Small intestine (tissue), 7 donors: ENCODE measurements around the gene CECR2. TPM values are rescaled to one million over a fixed set of nuclear protein-coding genes. Genes with fewer than 3 reads are reported as not detected.
"Not testable (repeated sequence)": the region's sequence is repeated elsewhere in the genome, so short reads cannot be mapped to it uniquely, and the experiment has no call there.

ENCODE experiments used
- DNase-seq, 2 donors: peaks; one replicate each; pipeline versions ENCODE4 v3.0.0 to v3.0.0-alpha.2; 2013
- FAIRE-seq: peaks from 2 replicates; lab custom pipeline; 2012; peaks lifted over from hg19 to GRCh38; lab: Jason Lieb, UNC
- H3K27ac ChIP-seq, 3 donors: one replicate each; pipeline ENCODE4 v1.5.1; 2013; ENCODE audit warnings: low read length in 2 of 3, mild to moderate bottlenecking in 2 of 3, control low read depth in 1 of 3, inconsistent platforms in 1 of 3, low read depth in 1 of 3, moderate library complexity in 1 of 3
- H3K27me3 ChIP-seq, 3 donors: one replicate each; pipeline ENCODE4 v1.6.1; 2013; ENCODE audit warnings: low read length in 3 of 3, inconsistent platforms in 1 of 3; ENCODE audit not compliant: control insufficient read depth in 3 of 3, insufficient read depth in 3 of 3
- H3K36me3 ChIP-seq, 3 donors: one replicate each; pipeline ENCODE4 v1.6.1; 2013; ENCODE audit warnings: low read length in 3 of 3, inconsistent platforms in 1 of 3, low read depth in 1 of 3, mild to moderate bottlenecking in 1 of 3, moderate library complexity in 1 of 3; ENCODE audit not compliant: control insufficient read depth in 3 of 3, insufficient read depth in 2 of 3
- H3K4me1 ChIP-seq, 3 donors: one replicate each; pipeline ENCODE4 v1.6.1; 2013; ENCODE audit warnings: low read length in 2 of 3, inconsistent platforms in 1 of 3, low read depth in 1 of 3, mild to moderate bottlenecking in 1 of 3, moderate library complexity in 1 of 3; ENCODE audit not compliant: control insufficient read depth in 3 of 3, insufficient read depth in 2 of 3
- H3K4me3 ChIP-seq, 3 donors: one replicate each; pipeline ENCODE4 v1.5.1; 2013; ENCODE audit warnings: low read length in 3 of 3, control low read depth in 1 of 3, inconsistent platforms in 1 of 3, low read depth in 1 of 3, mild to moderate bottlenecking in 1 of 3, moderate library complexity in 1 of 3
- H3K9me3 ChIP-seq, 2 donors: one replicate each; pipeline ENCODE4 v1.6.1; 2013; ENCODE audit warnings: low read depth in 1 of 2, low read length in 1 of 2; ENCODE audit not compliant: control insufficient read depth in 2 of 2, insufficient read depth in 1 of 2
- WGBS, 3 donors: extraction: QIAGEN DNeasy Blood & Tissue Kit; methylation state at CpG; one replicate each; pipeline ENCODE4 v1.1.7; 2013; 5-methylcytosine and 5-hydroxymethylcytosine counted together
- polyA plus RNA-seq, 4 donors: library from polyadenylated mRNA; stranded (reverse) in 3 of 4; unstranded in 1 of 4; fragments of 200-250 nt in 3 of 4; fragments of 120-200 nt in 1 of 4; gene quantifications; one replicate each; pipeline versions ENCODE4 v1.2.1 to v1.2.3, GENCODE V29; 2013
- donor health status: healthy with polysubstance abuse.
- donor health status: control.
- donor health status: control.
- donor health status: Bipolar disorder and iron deficiency.
- donor health status: healthy.

The CECR2 gene
- polyA plus RNA-seq, 4 donors, result under 0.01 to 0.84 (median 0.34) TPM

GRCh38 chr22:17418890-17419324 lies 49.6 kb downstream of the CECR2 start:
- Histone ChIP-seq H3K4me1 (no peaks in the 10 kb centered on the region), H3K9me3 (no peaks in the 10 kb centered on the region), H3K36me3 (no peaks in the 10 kb centered on the region), H3K4me3 (no peak overlapping the region), H3K27ac (no peak overlapping the region), H3K27me3 (no peaks in the 10 kb centered on the region)
- 89 to 93% (median 91%) methylated on average over 26 to 27 of the region's 27 CpGs for WGBS, 3 donors
- no peak for FAIRE-seq
- no peak for DNase-seq

- no peaks in the 10 kb centered on the region for H3K36me3 ChIP-seq
- WGBS, 3 donors, result 84 to 87% (median 86%) methylated on average over 3 of the region's 3 CpGs
- H3K9me3 ChIP-seq, result no peaks in the 10 kb centered on the region
- FAIRE-seq, result no peak
- H3K4me1 ChIP-seq, result no peaks in the 10 kb centered on the region
- H3K27ac ChIP-seq, result no peak overlapping the region
- no peak for DNase-seq
- H3K27me3 ChIP-seq, result no peaks in the 10 kb centered on the region
- H3K4me3 ChIP-seq, result no peak overlapping the region
Observed at GRCh38 chr22:17419348-17419747, 50.1 kb downstream of the CECR2 start.

DNA sequence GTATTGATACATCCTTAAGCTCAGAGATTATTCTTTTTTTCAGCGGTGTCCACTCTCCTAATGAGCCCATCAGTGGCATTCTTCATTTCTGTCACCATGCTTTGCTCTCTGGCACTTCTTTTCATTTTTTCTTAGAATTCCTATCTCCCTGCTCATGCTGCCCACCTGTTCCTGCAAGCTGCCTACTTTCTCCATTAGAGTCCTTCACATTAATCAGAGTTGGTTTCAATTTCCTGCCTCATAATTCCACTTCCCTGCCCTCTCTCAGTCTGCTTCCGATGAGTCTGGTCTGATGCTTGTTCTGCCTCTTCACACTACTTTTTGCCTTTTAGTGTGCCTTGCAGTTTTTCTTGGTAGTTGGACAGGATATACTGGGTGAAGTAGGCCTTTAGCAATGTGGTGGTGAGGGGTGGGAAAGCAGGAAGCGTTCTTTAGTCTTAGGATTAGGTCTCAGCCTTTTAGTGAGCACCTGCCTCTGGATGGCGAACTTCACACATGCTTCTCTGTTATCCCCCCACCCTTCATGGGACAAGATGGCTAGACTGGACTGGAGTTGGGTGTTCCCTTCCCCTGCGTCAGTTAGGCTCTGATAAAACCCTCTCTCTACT lies 53.6 kb downstream of the CECR2 start:
- WGBS, 3 donors, result 73 to 84% (median 80%) methylated on average over 5 of the region's 5 CpGs
- H3K27ac ChIP-seq, result no peak overlapping the region
- no peaks in the 10 kb centered on the region for H3K27me3 ChIP-seq
- DNase-seq (no peak), FAIRE-seq (no peak)
- no peak overlapping the region for H3K4me3 ChIP-seq
- H3K36me3 ChIP-seq, result no peaks in the 10 kb centered on the region
- no peaks in the 10 kb centered on the region for H3K9me3 ChIP-seq
- H3K4me1 ChIP-seq, result no peaks in the 10 kb centered on the region

GRCh38 chr22:17423616-17424015 lies 54.4 kb downstream of the CECR2 start:
- WGBS, 3 donors, result 78 to 85% (median 84%) methylated on average over 6 of the region's 6 CpGs
- Histone ChIP-seq H3K27me3 (no peaks in the 10 kb centered on the region), H3K4me3 (no peak overlapping the region), H3K27ac (no peak overlapping the region), H3K4me1 (no peaks in the 10 kb centered on the region), H3K36me3 (no peaks in the 10 kb centered on the region), H3K9me3 (no peaks in the 10 kb centered on the region)
- DNase-seq (no peak), FAIRE-seq (no peak)

- H3K27ac ChIP-seq, H3K9me3 ChIP-seq, DNase-seq, H3K4me1 ChIP-seq, FAIRE-seq, H3K4me3 ChIP-seq, H3K27me3 ChIP-seq, H3K36me3 ChIP-seq: not testable (repeated sequence)
- WGBS, 3 donors, result 82 to 89% (median 87%) methylated on average over 6 of the region's 6 CpGs
Observed at GRCh38 chr22:17427528-17427927, 58.3 kb downstream of the CECR2 start.

GRCh38 chr22:17429516-17429915 lies 60.3 kb downstream of the CECR2 start:
- DNase-seq, result no peak
- H3K27me3 ChIP-seq, result no peaks in the 10 kb centered on the region
- no peak overlapping the region for H3K27ac ChIP-seq
- H3K36me3 ChIP-seq, result no peaks in the 10 kb centered on the region
- H3K9me3 ChIP-seq, result no peaks in the 10 kb centered on the region
- 52 to 71% (median 58%) methylated on average over 1 of the region's 1 CpG for WGBS, 3 donors
- no peak overlapping the region for H3K4me3 ChIP-seq
- H3K4me1 ChIP-seq, result no peaks in the 10 kb centered on the region
- no peak for FAIRE-seq

DNA sequence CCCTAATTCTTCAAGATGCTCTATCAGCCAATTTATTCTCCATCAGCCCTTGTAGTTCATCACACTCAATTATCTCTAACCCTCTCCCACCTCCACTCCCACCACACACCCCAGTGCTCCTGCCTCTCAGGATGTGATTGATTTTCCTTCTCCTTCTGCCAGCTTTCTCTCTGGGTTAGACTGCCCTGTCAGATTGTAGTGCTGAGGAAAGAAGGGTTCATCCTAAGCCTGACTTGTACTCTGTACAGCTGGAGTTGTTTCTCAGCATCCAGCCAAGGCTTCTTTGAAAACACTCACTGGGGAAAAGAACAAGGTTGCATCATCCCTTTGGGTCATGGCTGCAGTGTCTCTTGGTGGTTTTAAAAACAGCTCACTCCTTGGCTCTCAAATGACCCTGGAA lies 61.2 kb downstream of the CECR2 start:
- Histone ChIP-seq H3K4me1 (no peaks in the 10 kb centered on the region), H3K27me3 (no peaks in the 10 kb centered on the region), H3K27ac (no peak overlapping the region), H3K9me3 (no peaks in the 10 kb centered on the region), H3K36me3 (no peaks in the 10 kb centered on the region), H3K4me3 (no peak overlapping the region)
- FAIRE-seq (no peak), DNase-seq (no peak)

DNA sequence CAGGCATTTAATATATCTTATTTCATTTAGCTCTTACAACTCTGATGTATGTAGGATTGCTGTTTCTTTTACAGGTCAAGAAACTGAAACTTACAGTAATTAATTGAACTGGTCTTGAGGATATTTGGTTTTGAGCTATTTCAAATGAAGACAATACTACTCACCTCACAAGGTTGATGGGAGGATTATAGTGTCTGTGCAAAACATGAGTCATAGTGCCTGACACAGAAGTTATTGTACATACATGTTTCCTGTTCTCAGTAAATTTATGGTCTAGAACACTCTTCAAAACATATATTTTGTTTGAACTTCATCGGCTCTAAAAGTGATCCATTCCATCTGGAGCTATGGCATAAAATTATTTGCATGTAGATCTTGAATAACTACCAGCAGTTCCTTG lies 61.9 kb downstream of the CECR2 start:
- H3K27ac ChIP-seq, result no peak overlapping the region
- DNase-seq (no peak), FAIRE-seq (no peak)
- no peak overlapping the region for H3K4me3 ChIP-seq
- no peaks in the 10 kb centered on the region for H3K4me1 ChIP-seq
- no peaks in the 10 kb centered on the region for H3K27me3 ChIP-seq
- no peaks in the 10 kb centered on the region for H3K36me3 ChIP-seq
- WGBS, 3 donors, result 52 to 80% (median 76%) methylated on average over 1 of the region's 1 CpG
- no peaks in the 10 kb centered on the region for H3K9me3 ChIP-seq

GRCh38 chr22:17434856-17435255 lies 65.6 kb downstream of the CECR2 start:
- Histone ChIP-seq H3K27ac (no peak overlapping the region), H3K9me3 (no peaks in the 10 kb centered on the region), H3K36me3 (no peaks in the 10 kb centered on the region), H3K4me1 (no peaks in the 10 kb centered on the region), H3K27me3 (no peaks in the 10 kb centered on the region), H3K4me3 (no peak overlapping the region)
- FAIRE-seq (no peak), DNase-seq (no peak)
- WGBS, 3 donors, result 75 to 83% (median 80%) methylated on average over 3 of the region's 3 CpGs
